T-helper 2 cell treated with Interferon-gamma antibody and Interleukin-4, amounts not matched to agents 5 μg/mL and 100 μg/mL, for 36 hours (primary cell): ENCODE data around the gene IRAK3.

ENCODE experiments used
- DNase-seq: peaks from one replicate; pipeline ENCODE4 v3.0.0; 2021; ENCODE audit warnings: low spot score
- H3K27ac Mint-ChIP-seq: one replicate; pipeline ENCODE4 v1.8.0; 2021; ENCODE audit warnings: mild to moderate bottlenecking, mixed read lengths
- H3K27me3 Mint-ChIP-seq: one replicate; pipeline ENCODE4 v1.8.0; 2021; ENCODE audit warnings: low read depth, mixed read lengths
- H3K36me3 Mint-ChIP-seq: one replicate; pipeline ENCODE4 v1.8.0; 2021; ENCODE audit warnings: low read depth, mixed read lengths
- H3K4me1 Mint-ChIP-seq: one replicate; pipeline ENCODE4 v1.8.0; 2021; ENCODE audit warnings: low read depth, mixed read lengths
- H3K4me3 Mint-ChIP-seq: one replicate; pipeline ENCODE4 v1.8.0; 2022; ENCODE audit warnings: mild to moderate bottlenecking, moderate library complexity, mixed read lengths
- H3K9me3 Mint-ChIP-seq: one replicate; pipeline ENCODE4 v1.8.0; 2021; ENCODE audit warnings: mixed read lengths

The IRAK3 gene

DNA sequence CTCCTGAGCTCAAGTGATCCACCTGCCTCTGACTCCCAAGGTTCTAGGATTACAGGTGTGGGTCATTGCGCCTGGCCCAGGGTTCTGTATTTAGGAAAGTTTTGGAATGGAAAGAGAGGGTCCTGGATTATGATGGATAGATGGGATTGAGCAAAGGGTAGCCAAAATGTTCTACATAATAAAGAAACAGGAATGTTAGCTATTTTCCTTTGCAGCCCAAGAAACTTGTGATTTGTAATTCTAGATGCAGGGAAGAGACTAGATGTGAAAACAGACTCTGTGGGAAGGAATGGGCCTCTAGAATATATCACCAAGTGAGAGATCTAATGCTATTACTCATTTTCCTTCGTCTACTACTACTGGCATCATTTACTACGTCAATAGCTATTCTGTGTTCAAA is 83.6 kb downstream of the IRAK3 start:
- no peak for DNase-seq
- no peaks in the 10 kb centered on the region for H3K27me3 Mint-ChIP-seq
- H3K27ac Mint-ChIP-seq = no peak overlapping the region
- H3K4me1 Mint-ChIP-seq = peaks cover 18% of the 10 kb centered on the region
- H3K9me3 Mint-ChIP-seq = no peaks in the 10 kb centered on the region
- H3K4me3 Mint-ChIP-seq = no peak overlapping the region
- no peaks in the 10 kb centered on the region for H3K36me3 Mint-ChIP-seq

DNA sequence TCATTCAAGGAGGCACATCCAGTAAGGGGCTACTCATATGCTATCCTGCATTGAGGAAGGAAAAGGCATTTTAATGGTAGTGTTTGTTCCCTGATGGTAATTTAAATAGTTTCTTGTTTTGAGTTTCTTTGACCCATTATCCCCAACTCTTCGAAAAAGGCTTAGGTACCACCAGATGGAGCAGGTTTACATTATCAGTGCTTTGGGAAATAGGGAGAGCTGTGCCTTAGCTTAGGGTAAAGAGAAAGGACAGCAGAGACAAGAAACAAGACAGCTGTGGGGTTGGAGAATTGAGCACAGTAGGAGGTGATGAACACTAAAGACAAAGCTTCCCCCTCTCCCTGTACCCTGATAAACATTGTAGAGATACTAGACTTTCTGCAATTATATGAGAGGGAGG is 84.1 kb downstream of the IRAK3 start:
- no peak for DNase-seq

DNA sequence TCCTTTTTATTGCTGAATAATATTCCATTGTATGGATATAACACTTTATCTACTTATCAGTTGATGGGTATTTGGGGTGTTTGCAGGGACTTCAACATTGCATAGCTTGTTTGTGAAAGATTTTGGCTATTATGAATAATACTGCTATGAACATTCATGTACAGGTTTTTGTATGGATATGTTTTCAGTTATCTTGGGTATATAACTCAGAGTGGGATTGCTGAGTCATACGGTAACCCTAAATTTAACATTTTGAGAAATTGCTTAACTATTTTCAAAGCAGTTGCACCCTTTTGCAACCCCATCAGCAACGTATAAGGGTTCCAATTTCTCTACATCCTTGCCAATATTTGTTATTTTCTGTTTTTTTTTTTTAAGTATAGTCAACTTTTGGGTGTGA is 86.0 kb downstream of the IRAK3 start:
- no peaks in the 10 kb centered on the region for H3K9me3 Mint-ChIP-seq
- H3K4me1 Mint-ChIP-seq = peaks cover 29% of the 10 kb centered on the region
- DNase-seq = no peak
- no peaks in the 10 kb centered on the region for H3K27me3 Mint-ChIP-seq
- H3K36me3 Mint-ChIP-seq = no peaks in the 10 kb centered on the region
- no peak overlapping the region for H3K27ac Mint-ChIP-seq
- no peak overlapping the region for H3K4me3 Mint-ChIP-seq

More for the DNA sequence above, 84.1 kb downstream of the IRAK3 start:
- no peaks in the 10 kb centered on the region for H3K9me3 Mint-ChIP-seq
- H3K4me3 Mint-ChIP-seq = no peak overlapping the region
- no peak overlapping the region for H3K27ac Mint-ChIP-seq
- peaks cover 18% of the 10 kb centered on the region for H3K4me1 Mint-ChIP-seq
- H3K36me3 Mint-ChIP-seq = no peaks in the 10 kb centered on the region
- no peaks in the 10 kb centered on the region for H3K27me3 Mint-ChIP-seq

- H3K4me3 Mint-ChIP-seq = no peak overlapping the region
- H3K4me1 Mint-ChIP-seq = peaks cover 37% of the 10 kb centered on the region
Measured at GRCh38 chr12:66279123-66279712, 90.2 kb downstream of the IRAK3 start.

DNA sequence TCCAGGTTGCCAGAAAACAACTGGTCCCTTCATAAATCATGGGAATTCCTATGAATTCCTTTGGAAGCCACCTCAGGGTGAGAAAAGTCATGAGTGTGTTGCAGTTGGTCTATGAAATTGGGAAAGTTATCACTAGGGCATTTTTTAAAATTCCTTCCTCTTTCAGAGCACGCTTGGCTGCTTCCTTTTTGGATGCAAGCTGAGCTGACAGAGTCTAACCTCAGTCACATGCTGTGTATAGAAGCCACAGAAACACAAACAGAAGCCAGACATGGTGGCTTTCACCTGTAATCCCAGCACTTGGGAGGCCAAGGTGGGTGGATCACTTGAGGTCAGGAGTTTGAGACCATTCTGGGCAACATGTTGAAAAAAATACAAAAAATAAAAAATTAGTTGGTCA is 91.5 kb downstream of the IRAK3 start:
- Mint-ChIP-seq H3K9me3 (peaks cover 12% of the 10 kb centered on the region), H3K27me3 (no peaks in the 10 kb centered on the region), H3K4me1 (peaks cover 35% of the 10 kb centered on the region), H3K27ac (no peak overlapping the region), H3K4me3 (no peak overlapping the region), H3K36me3 (peaks cover 9% of the 10 kb centered on the region)
- no peak for DNase-seq

More at GRCh38 chr12:66279123-66279712, 90.2 kb downstream of the IRAK3 start:
- Mint-ChIP-seq H3K27me3 (no peaks in the 10 kb centered on the region), H3K36me3 (peaks cover 9% of the 10 kb centered on the region), H3K9me3 (peaks cover 12% of the 10 kb centered on the region), H3K27ac (no peak overlapping the region)
- no peak for DNase-seq

DNA sequence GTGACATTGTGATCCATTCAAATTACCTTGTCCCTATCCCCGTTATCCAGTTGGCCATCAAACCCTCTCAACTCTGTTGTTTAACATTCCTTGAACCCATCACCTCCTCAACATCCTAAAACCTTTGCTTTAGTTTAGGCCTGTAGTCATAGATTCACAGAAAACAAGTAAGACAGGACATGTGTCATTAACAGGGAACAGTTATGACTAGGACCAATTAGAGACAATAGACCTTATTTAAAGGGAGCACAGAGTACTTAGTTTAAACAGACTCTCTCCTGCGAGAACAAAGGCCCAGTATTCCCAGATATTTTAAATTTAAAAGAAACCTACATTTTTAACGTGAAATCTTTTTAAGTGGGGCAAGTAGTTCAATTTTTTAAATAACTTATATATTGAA is 93.2 kb downstream of the IRAK3 start:
- Mint-ChIP-seq H3K27me3 (no peaks in the 10 kb centered on the region), H3K27ac (no peak overlapping the region), H3K4me3 (no peak overlapping the region), H3K9me3 (peaks cover 17% of the 10 kb centered on the region), H3K4me1 (peaks cover 38% of the 10 kb centered on the region), H3K36me3 (peaks cover 15% of the 10 kb centered on the region)
- no peak for DNase-seq

- Mint-ChIP-seq H3K4me1 (peaks cover 61% of the 10 kb centered on the region), H3K27me3 (no peaks in the 10 kb centered on the region), H3K9me3 (peaks cover 22% of the 10 kb centered on the region), H3K36me3 (peaks cover 26% of the 10 kb centered on the region), H3K27ac (peak overlapping the region; percentile 78), H3K4me3 (peak overlapping the region; percentile 60)
- no peak for DNase-seq
Measured at GRCh38 chr12:66287275-66287674, 98.3 kb downstream of the IRAK3 start.

GRCh38 chr12:66288121-66288520 is 99.1 kb downstream of the IRAK3 start:
- Mint-ChIP-seq H3K4me1 (peaks cover 61% of the 10 kb centered on the region), H3K36me3 (peaks cover 32% of the 10 kb centered on the region), H3K9me3 (peaks cover 28% of the 10 kb centered on the region), H3K27ac (peak overlapping the region; percentile 78), H3K4me3 (peak overlapping the region; percentile 60), H3K27me3 (no peaks in the 10 kb centered on the region)
- DNase-seq = peak; percentile 60

GRCh38 chr12:66289485-66289884 is 100.5 kb downstream of the IRAK3 start:
- no peak for DNase-seq
- H3K27me3 Mint-ChIP-seq = no peaks in the 10 kb centered on the region
- H3K4me1 Mint-ChIP-seq = peaks cover 54% of the 10 kb centered on the region
- H3K36me3 Mint-ChIP-seq = peaks cover 35% of the 10 kb centered on the region
- peaks cover 32% of the 10 kb centered on the region for H3K9me3 Mint-ChIP-seq
- H3K4me3 Mint-ChIP-seq = peak overlapping the region; percentile 75
- H3K27ac Mint-ChIP-seq = peak overlapping the region; percentile 43

DNA sequence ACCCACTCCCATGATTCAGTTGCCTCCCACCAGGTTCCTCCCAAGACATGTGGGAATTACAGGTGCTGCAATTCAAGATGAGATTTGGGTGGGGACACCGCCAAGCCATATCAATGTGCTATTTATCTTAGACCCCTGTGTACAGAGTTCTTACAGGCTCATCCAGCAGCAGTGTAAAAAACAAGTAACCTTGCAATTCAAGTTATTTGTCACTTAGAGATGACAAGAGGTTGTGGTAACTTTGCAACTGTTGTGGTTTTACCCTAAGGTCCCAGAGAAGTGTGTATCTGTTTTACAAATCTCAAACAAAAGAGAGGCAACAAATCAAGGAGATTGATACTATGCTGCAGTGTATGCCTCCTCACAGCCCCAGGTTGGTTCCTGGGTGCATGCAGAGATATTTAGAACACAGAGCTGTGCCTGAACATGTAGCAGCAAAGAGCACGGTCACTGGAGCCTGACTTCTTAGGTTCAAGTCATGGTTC is 101.7 kb downstream of the IRAK3 start:
- Mint-ChIP-seq H3K27ac (peak overlapping the region; percentile 95), H3K36me3 (peaks cover 35% of the 10 kb centered on the region), H3K27me3 (no peaks in the 10 kb centered on the region), H3K9me3 (peaks cover 32% of the 10 kb centered on the region), H3K4me1 (peaks cover 56% of the 10 kb centered on the region), H3K4me3 (peak overlapping the region; percentile 75)
- peak; percentile 47 for DNase-seq

- H3K27me3 Mint-ChIP-seq = no peaks in the 10 kb centered on the region
- H3K4me1 Mint-ChIP-seq = peaks cover 38% of the 10 kb centered on the region
- no peak overlapping the region for H3K27ac Mint-ChIP-seq
- peaks cover 14% of the 10 kb centered on the region for H3K36me3 Mint-ChIP-seq
- H3K9me3 Mint-ChIP-seq = peaks cover 18% of the 10 kb centered on the region
- no peak for DNase-seq
- no peak overlapping the region for H3K4me3 Mint-ChIP-seq
Measured at GRCh38 chr12:66296176-66296683, 107.2 kb downstream of the IRAK3 start.

GRCh38 chr12:66297080-66297479 is 108.1 kb downstream of the IRAK3 start:
- Mint-ChIP-seq H3K36me3 (peaks cover 11% of the 10 kb centered on the region), H3K27ac (no peak overlapping the region), H3K4me1 (peaks cover 36% of the 10 kb centered on the region), H3K27me3 (no peaks in the 10 kb centered on the region), H3K9me3 (peaks cover 13% of the 10 kb centered on the region), H3K4me3 (no peak overlapping the region)
- no peak for DNase-seq

GRCh38 chr12:66297923-66298322 is 108.9 kb downstream of the IRAK3 start:
- DNase-seq = no peak
- Mint-ChIP-seq H3K27me3 (no peaks in the 10 kb centered on the region), H3K36me3 (peaks cover 9% of the 10 kb centered on the region), H3K4me1 (peaks cover 34% of the 10 kb centered on the region), H3K27ac (no peak overlapping the region), H3K9me3 (peaks cover 6% of the 10 kb centered on the region), H3K4me3 (no peak overlapping the region)

DNA sequence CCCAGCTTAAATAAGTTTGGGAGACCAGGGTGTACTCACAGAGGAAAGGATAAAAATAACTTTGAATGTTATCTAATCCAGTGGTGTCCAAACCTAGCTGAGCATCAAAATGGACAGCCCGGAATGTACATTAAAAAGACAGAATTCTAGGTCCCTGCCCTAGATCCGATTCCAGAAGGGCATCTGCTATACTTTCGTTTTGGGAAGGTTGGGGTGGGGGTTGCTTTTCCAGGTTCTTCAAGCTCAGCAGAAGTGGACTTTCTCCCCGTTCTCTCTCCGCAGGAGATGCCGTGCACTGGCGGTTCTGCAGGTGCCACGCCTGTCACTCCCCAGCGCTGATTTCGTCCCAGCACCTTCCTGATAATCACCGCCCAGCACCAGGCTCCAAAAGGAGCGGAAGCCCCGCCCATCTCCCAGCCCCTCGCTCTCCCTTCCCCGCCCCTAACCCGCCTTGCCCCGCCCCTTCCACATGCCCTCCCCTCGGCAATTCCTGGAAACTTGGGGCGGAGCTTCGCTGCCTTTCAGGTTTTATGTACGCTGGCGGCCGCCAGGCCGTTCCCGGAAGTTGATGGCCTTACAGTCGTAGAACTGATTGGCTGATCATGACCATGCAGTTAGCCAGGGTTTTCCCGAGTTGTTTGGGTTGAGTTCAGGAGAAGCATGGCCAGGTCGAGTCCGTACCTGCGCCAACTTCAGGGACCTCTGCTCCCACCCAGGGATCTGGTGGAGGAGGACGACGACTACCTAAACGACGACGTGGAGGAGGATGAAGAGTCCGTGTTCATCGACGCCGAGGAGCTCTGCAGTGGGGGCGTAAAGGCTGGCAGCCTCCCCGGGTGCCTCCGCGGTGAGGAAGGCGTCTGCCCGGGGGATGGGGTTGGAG is 113.2 kb downstream of the IRAK3 start, which contains the start of gene HELB:
HELB (plus strand) TSS at position 550 of the 883 bp plus-strand sequence; CDS start at position 661, 111 bp downstream.
- peaks cover 50% of the 10 kb centered on the region for H3K4me1 Mint-ChIP-seq
- peak; percentile 93 for DNase-seq
- H3K9me3 Mint-ChIP-seq = no peaks in the 10 kb centered on the region
- no peaks in the 10 kb centered on the region for H3K27me3 Mint-ChIP-seq
- H3K27ac Mint-ChIP-seq = peak within 1 kb of the TSS; percentile 98
- H3K36me3 Mint-ChIP-seq = peaks cover 37% of the 10 kb centered on the region
- H3K4me3 Mint-ChIP-seq = peak within 1 kb of the TSS; percentile 99
